ENCODE results near the gene APOO.

The APOO gene

GRCh38 chrX:23819385-23820234 lies 88.1 kb downstream of the APOO start:
- Histone ChIP-seq H2AFZ (ENCODE audit: low read depth, low read length) (no peak overlapping the region), H3K79me1 (replicated peaks; ENCODE audit: low read length, poor library complexity, severe bottlenecking) (no peaks in the 10 kb centered on the region), H3K9me3 (ENCODE audit: control insufficient read depth, low read length) (no peaks in the 10 kb centered on the region), H2AK5ac (ENCODE audit: low read length, severe bottlenecking) (no peak overlapping the region), H3K27ac (ENCODE audit: low read length, poor library complexity, severe bottlenecking) (no peak overlapping the region), H2BK120ac (ENCODE audit: low read depth, low read length) (no peak overlapping the region), H3K4me3 (ENCODE audit: insufficient read depth in 1 of 2, low read depth in 1 of 2, low read length in 2 of 2) (no peak overlapping the region), H3K9ac (ENCODE audit: low read length) (no peak overlapping the region), H3K36me3 (ENCODE audit: control insufficient read depth in 1 of 2, insufficient read depth in 2 of 2, low read depth in 1 of 2, low read length in 2 of 2) (no peaks in the 10 kb centered on the region), H3K4me2 (ENCODE audit: low read length, poor library complexity, severe bottlenecking) (no peak overlapping the region), H3K18ac (ENCODE audit: low read depth in 1 of 2, low read length in 2 of 2) (no peak overlapping the region), H2BK5ac (ENCODE audit: low read depth, low read length, poor library complexity, severe bottlenecking) (no peak overlapping the region), H2BK12ac (ENCODE audit: low read length in 2 of 2) (no peak overlapping the region), H3K14ac (ENCODE audit: low read length in 2 of 2) (no peak overlapping the region), H4K91ac (ENCODE audit: low read length) (no peak overlapping the region), H3K27me3 (ENCODE audit: control insufficient read depth in 1 of 2, insufficient read depth in 1 of 2, low read length in 2 of 2) (no peaks in the 10 kb centered on the region), H3K4ac (ENCODE audit: low read depth in 1 of 2, low read length in 2 of 2) (no peak overlapping the region), H2BK15ac (ENCODE audit: low read depth, poor library complexity, severe bottlenecking) (no peak overlapping the region), H4K8ac (ENCODE audit: low read length) (no peak overlapping the region), H3K23ac (ENCODE audit: low read length in 2 of 2) (no peak overlapping the region), H3K4me1 (ENCODE audit: control insufficient read depth, insufficient read depth, low read depth, low read length) (peaks cover 4% of the 10 kb centered on the region)
- DNase-seq = peak; percentile 75
- 89% methylated on average over 5 of the region's 10 CpGs for WGBS

DNA sequence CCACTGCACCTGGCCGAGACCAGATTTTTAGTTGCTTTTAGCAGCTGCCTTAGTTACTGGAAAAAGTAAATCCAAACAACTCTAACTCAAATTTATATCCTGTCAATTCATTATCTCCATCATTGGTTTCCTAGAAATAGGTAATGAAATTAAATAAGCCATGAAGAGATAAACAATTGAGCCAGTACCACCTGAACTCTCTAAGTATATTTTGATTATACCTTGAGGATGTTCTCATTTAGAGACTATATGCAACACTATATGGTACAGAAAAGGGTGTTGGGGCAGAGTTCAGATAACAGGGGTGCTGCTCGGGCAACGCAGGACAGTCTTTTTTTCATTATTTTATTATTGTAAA lies 89.8 kb downstream of the APOO start:
- no peak overlapping the region for H4K8ac ChIP-seq (ENCODE audit: low read length)
- H3K23ac ChIP-seq (ENCODE audit: low read length in 2 of 2) = no peak overlapping the region
- no peaks in the 10 kb centered on the region for H3K27me3 ChIP-seq (ENCODE audit: control insufficient read depth in 1 of 2, insufficient read depth in 1 of 2, low read length in 2 of 2)
- H3K27ac ChIP-seq (ENCODE audit: low read length, poor library complexity, severe bottlenecking) = no peak overlapping the region
- WGBS = no CpG with 5 or more reads among the region's 3 CpGs
- H2AK5ac ChIP-seq (ENCODE audit: low read length, severe bottlenecking) = no peak overlapping the region
- H3K4me1 ChIP-seq (ENCODE audit: control insufficient read depth, insufficient read depth, low read depth, low read length) = peaks cover 4% of the 10 kb centered on the region
- no peak overlapping the region for H3K9ac ChIP-seq (ENCODE audit: low read length)
- no peak overlapping the region for H3K4me2 ChIP-seq (ENCODE audit: low read length, poor library complexity, severe bottlenecking)
- H4K91ac ChIP-seq (ENCODE audit: low read length) = no peak overlapping the region
- no peak overlapping the region for H2BK120ac ChIP-seq (ENCODE audit: low read depth, low read length)
- no peak overlapping the region for H2AFZ ChIP-seq (ENCODE audit: low read depth, low read length)
- no peak overlapping the region for H3K18ac ChIP-seq (ENCODE audit: low read depth in 1 of 2, low read length in 2 of 2)
- H3K36me3 ChIP-seq (ENCODE audit: control insufficient read depth in 1 of 2, insufficient read depth in 2 of 2, low read depth in 1 of 2, low read length in 2 of 2) = no peaks in the 10 kb centered on the region
- H3K79me1 ChIP-seq (replicated peaks; ENCODE audit: low read length, poor library complexity, severe bottlenecking) = no peaks in the 10 kb centered on the region
- no peak for DNase-seq
- H3K14ac ChIP-seq (ENCODE audit: low read length in 2 of 2) = no peak overlapping the region
- no peak overlapping the region for H3K4ac ChIP-seq (ENCODE audit: low read depth in 1 of 2, low read length in 2 of 2)
- no peak overlapping the region for H3K4me3 ChIP-seq (ENCODE audit: insufficient read depth in 1 of 2, low read depth in 1 of 2, low read length in 2 of 2)
- no peak overlapping the region for H2BK15ac ChIP-seq (ENCODE audit: low read depth, poor library complexity, severe bottlenecking)
- peaks cover 8% of the 10 kb centered on the region for H3K9me3 ChIP-seq (ENCODE audit: control insufficient read depth, low read length)
- H2BK5ac ChIP-seq (ENCODE audit: low read depth, low read length, poor library complexity, severe bottlenecking) = no peak overlapping the region
- no peak overlapping the region for H2BK12ac ChIP-seq (ENCODE audit: low read length in 2 of 2)

DNA sequence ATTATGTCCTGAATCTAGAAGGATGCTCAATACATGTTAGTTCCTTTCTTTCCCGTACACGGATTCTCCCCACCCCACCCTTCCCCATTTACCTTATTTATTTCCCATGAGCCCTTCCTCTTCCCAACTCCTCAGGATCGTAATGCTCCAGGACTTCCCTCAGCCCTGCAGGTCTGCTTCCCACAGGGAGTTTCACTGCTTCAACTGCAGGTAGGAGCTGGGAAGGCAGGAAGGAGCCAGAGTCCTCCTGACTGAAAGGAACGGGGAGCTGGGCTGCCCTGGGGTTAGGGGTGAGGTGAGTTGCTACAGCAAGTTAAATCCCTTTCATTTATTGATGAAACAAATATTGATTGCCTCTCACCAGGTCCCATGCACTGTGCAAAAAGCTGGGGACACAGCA lies 91.6 kb downstream of the APOO start:
- no peak overlapping the region for H3K23ac ChIP-seq (ENCODE audit: low read length in 2 of 2)
- no peak overlapping the region for H3K4me2 ChIP-seq (ENCODE audit: low read length, poor library complexity, severe bottlenecking)
- H3K18ac ChIP-seq (ENCODE audit: low read depth in 1 of 2, low read length in 2 of 2) = no peak overlapping the region
- H3K4ac ChIP-seq (ENCODE audit: low read depth in 1 of 2, low read length in 2 of 2) = no peak overlapping the region
- no peaks in the 10 kb centered on the region for H3K27me3 ChIP-seq (ENCODE audit: control insufficient read depth in 1 of 2, insufficient read depth in 1 of 2, low read length in 2 of 2)
- no peak overlapping the region for H3K4me3 ChIP-seq (ENCODE audit: insufficient read depth in 1 of 2, low read depth in 1 of 2, low read length in 2 of 2)
- no peak overlapping the region for H4K91ac ChIP-seq (ENCODE audit: low read length)
- peaks cover 8% of the 10 kb centered on the region for H3K9me3 ChIP-seq (ENCODE audit: control insufficient read depth, low read length)
- no peak overlapping the region for H2AK5ac ChIP-seq (ENCODE audit: low read length, severe bottlenecking)
- no peak overlapping the region for H3K27ac ChIP-seq (ENCODE audit: low read length, poor library complexity, severe bottlenecking)
- H2AFZ ChIP-seq (ENCODE audit: low read depth, low read length) = no peak overlapping the region
- no peaks in the 10 kb centered on the region for H3K36me3 ChIP-seq (ENCODE audit: control insufficient read depth in 1 of 2, insufficient read depth in 2 of 2, low read depth in 1 of 2, low read length in 2 of 2)
- no peaks in the 10 kb centered on the region for H3K79me1 ChIP-seq (replicated peaks; ENCODE audit: low read length, poor library complexity, severe bottlenecking)
- H2BK5ac ChIP-seq (ENCODE audit: low read depth, low read length, poor library complexity, severe bottlenecking) = no peak overlapping the region
- peak overlapping the region; percentile 19 for H2BK120ac ChIP-seq (ENCODE audit: low read depth, low read length)
- no peak for DNase-seq
- H2BK15ac ChIP-seq (ENCODE audit: low read depth, poor library complexity, severe bottlenecking) = no peak overlapping the region
- no peak overlapping the region for H3K14ac ChIP-seq (ENCODE audit: low read length in 2 of 2)
- H3K9ac ChIP-seq (ENCODE audit: low read length) = no peak overlapping the region
- no peak overlapping the region for H2BK12ac ChIP-seq (ENCODE audit: low read length in 2 of 2)
- H3K4me1 ChIP-seq (ENCODE audit: control insufficient read depth, insufficient read depth, low read depth, low read length) = peaks cover 4% of the 10 kb centered on the region
- no peak overlapping the region for H4K8ac ChIP-seq (ENCODE audit: low read length)
- WGBS = 88% methylated on average over 2 of the region's 4 CpGs

GRCh38 chrX:23815376-23815775 lies 92.4 kb downstream of the APOO start:
- Histone ChIP-seq H2BK12ac (ENCODE audit: low read length in 2 of 2) (no peak overlapping the region), H2AK5ac (ENCODE audit: low read length, severe bottlenecking) (no peak overlapping the region), H3K27ac (ENCODE audit: low read length, poor library complexity, severe bottlenecking) (no peak overlapping the region), H3K4me1 (ENCODE audit: control insufficient read depth, insufficient read depth, low read depth, low read length) (peaks cover 2% of the 10 kb centered on the region), H3K4me2 (ENCODE audit: low read length, poor library complexity, severe bottlenecking) (no peak overlapping the region), H2BK5ac (ENCODE audit: low read depth, low read length, poor library complexity, severe bottlenecking) (no peak overlapping the region), H3K14ac (ENCODE audit: low read length in 2 of 2) (no peak overlapping the region), H3K23ac (ENCODE audit: low read length in 2 of 2) (no peak overlapping the region), H3K79me1 (replicated peaks; ENCODE audit: low read length, poor library complexity, severe bottlenecking) (no peaks in the 10 kb centered on the region), H3K4ac (ENCODE audit: low read depth in 1 of 2, low read length in 2 of 2) (no peak overlapping the region), H3K9ac (ENCODE audit: low read length) (no peak overlapping the region), H3K4me3 (ENCODE audit: insufficient read depth in 1 of 2, low read depth in 1 of 2, low read length in 2 of 2) (no peak overlapping the region), H2BK15ac (ENCODE audit: low read depth, poor library complexity, severe bottlenecking) (no peak overlapping the region), H3K18ac (ENCODE audit: low read depth in 1 of 2, low read length in 2 of 2) (no peak overlapping the region), H2AFZ (ENCODE audit: low read depth, low read length) (no peak overlapping the region), H3K36me3 (ENCODE audit: control insufficient read depth in 1 of 2, insufficient read depth in 2 of 2, low read depth in 1 of 2, low read length in 2 of 2) (no peaks in the 10 kb centered on the region), H3K9me3 (ENCODE audit: control insufficient read depth, low read length) (peaks cover 8% of the 10 kb centered on the region), H4K91ac (ENCODE audit: low read length) (no peak overlapping the region), H2BK120ac (ENCODE audit: low read depth, low read length) (no peak overlapping the region), H3K27me3 (ENCODE audit: control insufficient read depth in 1 of 2, insufficient read depth in 1 of 2, low read length in 2 of 2) (no peaks in the 10 kb centered on the region), H4K8ac (ENCODE audit: low read length) (no peak overlapping the region)
- WGBS = 98% methylated on average over 7 of the region's 7 CpGs
- no peak for DNase-seq

Data from mesenchymal stem cell (in vitro differentiated cells and primary cell).